GM10248 (cell line): Measurements from ENCODE around the gene TMEM176B.

Experiments used
- CTCF ChIA-PET: fragments of 300-600 bp; sonication (Branson Sonifier 250); formaldehyde crosslinking; extraction: SDS; loops from one replicate; lab custom pipeline; 2021; ENCODE audit warnings: antibody characterized with exemption; lab: Yijun Ruan, JAX
- POLR2A ChIA-PET: fragments of 350-650 bp; sonication (Branson Sonifier 250); formaldehyde crosslinking; extraction: SDS; loops from one replicate; lab custom pipeline; 2020; ENCODE audit warnings: antibody characterized with exemption; lab: Yijun Ruan, JAX
- DNase-seq: peaks from one replicate; pipeline ENCODE4 v3.0.0; 2012; ENCODE audit errors: extremely low spot score
- CTCF ChIP-seq: IDR thresholded peaks from 2 replicates; pipeline ENCODE4 v1.5.1; 2012; ENCODE audit warnings: mild to moderate bottlenecking, low read depth; ENCODE audit errors: extremely low read depth, missing control alignments, control extremely low read depth

TMEM176B gene

DNA sequence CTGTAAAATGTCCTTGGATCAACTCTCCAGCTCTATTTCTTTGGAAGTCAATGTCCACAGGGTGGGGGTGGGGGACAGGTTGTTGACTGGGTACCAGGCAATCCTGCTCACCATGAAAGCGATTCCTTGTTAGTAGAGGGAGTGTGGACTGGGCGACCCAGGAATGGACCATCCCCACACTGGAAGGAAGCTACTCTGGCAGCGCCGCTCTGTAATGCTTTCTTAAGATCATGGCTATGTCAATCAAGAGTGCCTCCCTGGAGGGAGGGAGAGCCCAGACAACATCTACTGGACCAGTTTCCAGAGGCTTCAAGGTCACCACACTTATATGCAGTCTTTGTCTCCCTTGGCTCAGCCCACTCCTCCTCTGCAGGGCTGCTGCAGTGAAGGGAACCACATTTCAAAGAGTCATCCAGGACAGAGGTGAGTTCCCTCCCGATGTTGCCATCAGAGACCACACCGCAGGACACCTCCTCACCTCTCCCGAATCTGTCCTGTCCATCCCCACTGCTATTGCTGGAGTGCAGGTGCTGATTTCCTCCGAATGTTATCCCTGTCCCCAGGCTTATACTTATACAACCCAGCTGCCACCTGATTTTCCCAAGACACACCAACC is 56.0 kb downstream of the TMEM176B start:
- ChIA-PET POLR2A (interaction anchor here (0.6 kb wide), 2 partner anchors 149 to 158 kb away, joined by 4 to 6 read pairs; no protein-coding TSS in a partner anchor), CTCF (interaction anchor here (0.7 to 1.8 kb wide), 3 partner anchors 19 to 295 kb away, joined by 3 to 7 read pairs (median 3); no protein-coding TSS in a partner anchor)
- no peak for TF ChIP-seq CTCF
- DNase-seq: no peak

DNA sequence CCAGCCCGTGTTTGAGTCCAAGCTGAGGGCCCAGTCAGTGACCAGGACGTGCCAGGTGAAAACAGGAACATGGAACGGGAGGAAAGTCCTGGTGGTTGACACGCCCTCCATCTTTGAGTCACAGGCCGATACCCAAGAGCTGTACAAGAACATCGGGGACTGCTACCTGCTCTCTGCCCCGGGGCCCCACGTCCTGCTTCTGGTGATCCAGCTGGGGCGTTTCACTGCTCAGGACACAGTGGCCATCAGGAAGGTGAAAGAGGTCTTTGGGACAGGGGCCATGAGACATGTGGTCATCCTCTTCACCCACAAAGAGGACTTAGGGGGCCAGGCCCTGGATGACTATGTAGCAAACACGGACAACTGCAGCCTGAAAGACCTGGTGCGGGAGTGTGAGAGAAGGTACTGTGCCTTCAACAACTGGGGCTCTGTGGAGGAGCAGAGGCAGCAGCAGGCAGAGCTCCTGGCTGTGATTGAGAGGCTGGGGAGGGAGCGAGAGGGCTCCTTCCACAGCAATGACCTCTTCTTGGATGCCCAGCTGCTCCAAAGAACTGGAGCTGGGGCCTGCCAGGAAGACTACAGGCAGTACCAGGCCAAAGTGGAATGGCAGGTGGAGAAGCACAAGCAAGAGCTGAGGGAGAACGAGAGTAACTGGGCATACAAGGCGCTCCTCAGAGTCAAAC is 57.7 kb downstream of the TMEM176B start:
- POLR2A ChIA-PET: no interaction called here
- no peak for TF ChIP-seq CTCF
- DNase-seq: no peak
- CTCF ChIA-PET: interaction anchor here (1.2 to 2.3 kb wide), 7 partner anchors 9 to 293 kb away, joined by 3 to 13 read pairs (median 5); no protein-coding TSS in a partner anchor
